ENCODE data around the gene MS4A2.
"Not testable (repeated sequence)": the region's sequence is repeated elsewhere in the genome, so short reads cannot be mapped to it uniquely, and the experiment has no call there.

The MS4A2 gene

GRCh38 chr11:60108631-60109030 lies 20.2 kb downstream of the MS4A2 start:
- H3K4me1 ChIP-seq (ENCODE audit: control insufficient read depth, insufficient read depth, low read length); H3K27me3 ChIP-seq (ENCODE audit: control insufficient read depth, insufficient read depth, low read length); H3K9ac ChIP-seq (ENCODE audit: low read depth, low read length); H3K4me3 ChIP-seq (ENCODE audit: low read depth, low read length); H3K9me3 ChIP-seq (ENCODE audit: control insufficient read depth, insufficient read depth, low read length); H3K36me3 ChIP-seq (ENCODE audit: control insufficient read depth, insufficient read depth, low read length): not testable (repeated sequence)

DNA sequence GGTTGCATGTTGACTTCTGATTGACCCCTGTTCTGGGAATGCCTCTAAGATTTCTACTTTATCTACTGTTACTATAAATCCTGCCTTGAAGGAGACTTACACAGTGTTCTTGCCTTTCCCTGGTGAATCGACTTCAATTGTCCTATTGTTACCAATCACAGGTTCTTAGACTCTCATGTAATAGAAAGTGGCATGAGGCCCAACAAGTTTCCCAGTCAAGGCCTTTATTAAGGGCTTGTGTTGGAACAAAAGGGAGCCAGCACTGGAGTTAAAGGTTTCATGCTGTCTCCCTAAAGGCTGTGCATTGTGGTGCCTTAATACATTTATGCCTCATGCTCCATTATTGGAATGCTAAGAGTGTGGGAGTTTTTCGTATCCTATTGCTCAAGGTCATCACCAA lies 23.3 kb downstream of the MS4A2 start:
- Histone ChIP-seq H3K27me3 (ENCODE audit: control insufficient read depth, insufficient read depth, low read length) (no peaks in the 10 kb centered on the region), H3K36me3 (ENCODE audit: control insufficient read depth, insufficient read depth, low read length) (no peaks in the 10 kb centered on the region), H3K4me1 (ENCODE audit: control insufficient read depth, insufficient read depth, low read length) (no peaks in the 10 kb centered on the region), H3K4me3 (ENCODE audit: low read depth, low read length) (no peak overlapping the region), H3K9me3 (ENCODE audit: control insufficient read depth, insufficient read depth, low read length) (no peaks in the 10 kb centered on the region), H3K9ac (ENCODE audit: low read depth, low read length) (no peak overlapping the region)

DNA sequence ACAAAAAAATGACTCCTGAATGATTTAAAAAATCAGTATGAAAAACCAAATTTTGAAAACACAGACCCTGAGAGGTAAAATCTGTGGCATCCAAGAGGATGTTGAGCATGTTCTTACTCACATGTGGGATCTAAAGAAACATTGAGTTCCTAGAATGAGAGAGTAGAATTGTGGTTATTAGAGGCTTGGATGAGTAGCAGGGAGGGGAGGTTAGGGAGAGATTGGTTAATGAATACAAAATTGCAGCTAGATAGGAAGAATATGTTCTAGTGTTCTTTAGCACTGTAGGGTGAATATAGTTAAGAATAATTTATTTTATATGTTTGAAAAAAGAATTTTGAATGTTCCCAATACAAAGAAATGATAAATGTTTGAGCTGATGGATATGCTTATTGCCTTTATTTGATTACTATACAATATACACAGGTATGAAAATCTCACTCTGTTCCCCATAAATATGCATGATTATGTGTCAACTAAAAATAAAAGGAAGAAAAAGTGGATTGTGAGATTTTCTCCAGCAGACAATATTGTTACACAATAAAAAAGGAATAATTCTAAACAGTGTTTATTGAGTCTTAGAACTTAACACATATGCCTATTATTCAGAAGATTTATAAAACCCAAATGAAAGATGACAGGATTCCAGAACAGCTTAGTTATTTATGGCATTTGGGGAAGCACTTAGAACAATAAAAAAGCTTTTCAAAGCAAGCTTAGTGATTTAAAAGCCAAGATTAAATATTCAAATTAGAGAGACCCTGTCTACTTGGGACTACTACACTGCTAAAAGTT lies 28.7 kb downstream of the MS4A2 start:
- Histone ChIP-seq H3K9me3 (ENCODE audit: control insufficient read depth, insufficient read depth, low read length) (no peaks in the 10 kb centered on the region), H3K36me3 (ENCODE audit: control insufficient read depth, insufficient read depth, low read length) (no peaks in the 10 kb centered on the region), H3K27me3 (ENCODE audit: control insufficient read depth, insufficient read depth, low read length) (no peaks in the 10 kb centered on the region), H3K4me1 (ENCODE audit: control insufficient read depth, insufficient read depth, low read length) (peaks cover 6% of the 10 kb centered on the region), H3K9ac (ENCODE audit: low read depth, low read length) (no peak overlapping the region), H3K4me3 (ENCODE audit: low read depth, low read length) (no peak overlapping the region)

DNA sequence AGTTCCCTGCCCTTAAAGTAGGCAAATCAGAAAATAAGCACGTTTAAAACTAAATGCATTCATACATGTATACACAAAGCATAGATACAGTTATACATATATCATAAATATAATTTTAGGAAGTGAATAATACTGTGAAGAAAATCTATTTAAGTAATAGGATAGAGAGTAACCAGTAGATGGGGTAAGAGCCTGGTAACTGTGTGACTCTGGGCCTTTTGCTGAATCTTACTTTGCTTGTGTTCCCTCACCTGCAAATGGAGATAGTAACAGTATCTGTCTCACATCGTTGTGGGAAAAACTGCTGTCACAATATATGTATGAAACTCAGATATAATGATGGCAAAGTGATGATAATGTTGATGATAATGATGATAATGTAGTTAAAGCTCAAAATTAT lies 29.9 kb downstream of the MS4A2 start:
- Histone ChIP-seq H3K9ac (ENCODE audit: low read depth, low read length) (no peak overlapping the region), H3K4me1 (ENCODE audit: control insufficient read depth, insufficient read depth, low read length) (peaks cover 6% of the 10 kb centered on the region), H3K27me3 (ENCODE audit: control insufficient read depth, insufficient read depth, low read length) (no peaks in the 10 kb centered on the region), H3K36me3 (ENCODE audit: control insufficient read depth, insufficient read depth, low read length) (no peaks in the 10 kb centered on the region), H3K9me3 (ENCODE audit: control insufficient read depth, insufficient read depth, low read length) (no peaks in the 10 kb centered on the region), H3K4me3 (ENCODE audit: low read depth, low read length) (no peak overlapping the region)

- Histone ChIP-seq H3K9me3 (ENCODE audit: control insufficient read depth, insufficient read depth, low read length) (no peaks in the 10 kb centered on the region), H3K4me1 (ENCODE audit: control insufficient read depth, insufficient read depth, low read length) (peaks cover 6% of the 10 kb centered on the region), H3K27me3 (ENCODE audit: control insufficient read depth, insufficient read depth, low read length) (no peaks in the 10 kb centered on the region), H3K4me3 (ENCODE audit: low read depth, low read length) (no peak overlapping the region), H3K36me3 (ENCODE audit: control insufficient read depth, insufficient read depth, low read length) (no peaks in the 10 kb centered on the region), H3K9ac (ENCODE audit: low read depth, low read length) (no peak overlapping the region)
These were observed 31.2 kb downstream of the MS4A2 start for GRCh38 chr11:60119710-60120109.

- Histone ChIP-seq H3K9me3 (ENCODE audit: control insufficient read depth, insufficient read depth, low read length) (no peaks in the 10 kb centered on the region), H3K27me3 (ENCODE audit: control insufficient read depth, insufficient read depth, low read length) (no peaks in the 10 kb centered on the region), H3K4me1 (ENCODE audit: control insufficient read depth, insufficient read depth, low read length) (peaks cover 6% of the 10 kb centered on the region), H3K4me3 (ENCODE audit: low read depth, low read length) (no peak overlapping the region), H3K36me3 (ENCODE audit: control insufficient read depth, insufficient read depth, low read length) (no peaks in the 10 kb centered on the region), H3K9ac (ENCODE audit: low read depth, low read length) (no peak overlapping the region)
These were observed 32.8 kb downstream of the MS4A2 start for GRCh38 chr11:60121264-60121663.

- H3K9me3 ChIP-seq (ENCODE audit: control insufficient read depth, insufficient read depth, low read length) = no peaks in the 10 kb centered on the region
- no peaks in the 10 kb centered on the region for H3K27me3 ChIP-seq (ENCODE audit: control insufficient read depth, insufficient read depth, low read length)
- H3K36me3 ChIP-seq (ENCODE audit: control insufficient read depth, insufficient read depth, low read length) = no peaks in the 10 kb centered on the region
- H3K4me1 ChIP-seq (ENCODE audit: control insufficient read depth, insufficient read depth, low read length) = peaks cover 6% of the 10 kb centered on the region
- H3K9ac ChIP-seq (ENCODE audit: low read depth, low read length) = no peak overlapping the region
- no peak overlapping the region for H3K4me3 ChIP-seq (ENCODE audit: low read depth, low read length)
These were observed 34.1 kb downstream of the MS4A2 start for GRCh38 chr11:60122414-60123036.

- Histone ChIP-seq H3K36me3 (ENCODE audit: control insufficient read depth, insufficient read depth, low read length) (no peaks in the 10 kb centered on the region), H3K9me3 (ENCODE audit: control insufficient read depth, insufficient read depth, low read length) (no peaks in the 10 kb centered on the region), H3K27me3 (ENCODE audit: control insufficient read depth, insufficient read depth, low read length) (no peaks in the 10 kb centered on the region), H3K9ac (ENCODE audit: low read depth, low read length) (no peak overlapping the region), H3K4me3 (ENCODE audit: low read depth, low read length) (no peak overlapping the region), H3K4me1 (ENCODE audit: control insufficient read depth, insufficient read depth, low read length) (peaks cover 6% of the 10 kb centered on the region)
These were observed 36.5 kb downstream of the MS4A2 start for GRCh38 chr11:60124802-60125432.

DNA sequence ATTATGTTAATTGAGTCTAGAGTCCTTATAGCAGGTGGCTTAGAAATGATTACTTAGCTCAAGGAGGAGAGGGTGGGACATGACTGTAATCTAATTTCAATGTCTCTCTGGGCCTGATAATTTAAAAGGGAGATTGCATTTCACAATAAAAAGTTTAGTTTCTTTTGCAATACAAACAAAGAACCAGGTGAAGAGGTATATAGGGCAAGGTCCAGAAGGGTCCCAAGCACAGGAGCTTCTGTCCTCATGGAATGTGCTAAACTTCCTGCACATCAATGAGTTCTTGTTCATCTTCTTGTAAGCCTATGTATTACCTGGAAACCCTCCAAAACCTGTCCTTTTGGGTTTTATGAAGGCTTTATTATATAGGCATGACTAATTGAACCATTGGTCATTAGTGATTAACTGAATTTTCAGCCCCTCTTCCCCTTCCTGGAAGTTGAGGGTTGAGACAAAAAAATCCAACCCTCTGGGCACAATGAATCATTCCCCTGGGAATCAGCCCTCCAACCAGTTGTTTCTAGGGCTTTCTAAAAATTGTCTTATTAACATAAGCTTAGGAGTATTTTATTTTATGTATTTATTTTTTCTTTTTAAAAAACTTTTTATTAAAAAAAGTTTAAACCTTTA lies 37.6 kb downstream of the MS4A2 start:
- Histone ChIP-seq H3K27me3 (ENCODE audit: control insufficient read depth, insufficient read depth, low read length) (no peaks in the 10 kb centered on the region), H3K9me3 (ENCODE audit: control insufficient read depth, insufficient read depth, low read length) (no peaks in the 10 kb centered on the region), H3K36me3 (ENCODE audit: control insufficient read depth, insufficient read depth, low read length) (no peaks in the 10 kb centered on the region), H3K4me1 (ENCODE audit: control insufficient read depth, insufficient read depth, low read length) (peaks cover under 1% of the 10 kb centered on the region), H3K4me3 (ENCODE audit: low read depth, low read length) (no peak overlapping the region), H3K9ac (ENCODE audit: low read depth, low read length) (no peak overlapping the region)

DNA sequence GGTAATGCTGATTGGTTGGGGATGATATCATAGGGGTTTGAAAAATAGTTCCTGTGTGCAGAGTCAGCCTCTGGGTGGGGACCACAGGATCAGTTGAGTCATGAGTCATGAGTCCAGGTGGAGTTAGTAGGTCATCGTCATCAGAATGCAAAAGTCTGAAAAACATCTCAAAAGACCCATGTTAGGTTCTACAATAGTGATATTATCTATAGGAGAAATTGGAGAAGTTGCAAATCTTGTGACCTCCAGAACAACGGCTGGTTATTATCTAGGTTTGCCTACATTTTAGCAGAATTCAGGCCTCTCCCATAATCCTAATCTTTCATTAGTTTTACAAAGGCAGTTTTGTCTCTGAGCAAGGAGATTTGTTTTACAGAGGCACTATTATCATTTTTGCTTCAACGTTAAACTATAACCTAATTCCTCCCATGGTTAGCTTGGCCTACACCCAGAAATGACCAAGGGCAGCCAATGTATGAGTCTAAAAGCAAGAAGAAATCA lies 38.9 kb downstream of the MS4A2 start:
- Histone ChIP-seq H3K36me3 (ENCODE audit: control insufficient read depth, insufficient read depth, low read length) (no peaks in the 10 kb centered on the region), H3K4me1 (ENCODE audit: control insufficient read depth, insufficient read depth, low read length) (no peaks in the 10 kb centered on the region), H3K9me3 (ENCODE audit: control insufficient read depth, insufficient read depth, low read length) (no peaks in the 10 kb centered on the region), H3K4me3 (ENCODE audit: low read depth, low read length) (no peak overlapping the region), H3K9ac (ENCODE audit: low read depth, low read length) (no peak overlapping the region), H3K27me3 (ENCODE audit: control insufficient read depth, insufficient read depth, low read length) (no peaks in the 10 kb centered on the region)

- H3K9me3 ChIP-seq (ENCODE audit: control insufficient read depth, insufficient read depth, low read length) = no peaks in the 10 kb centered on the region
- no peaks in the 10 kb centered on the region for H3K27me3 ChIP-seq (ENCODE audit: control insufficient read depth, insufficient read depth, low read length)
- no peaks in the 10 kb centered on the region for H3K4me1 ChIP-seq (ENCODE audit: control insufficient read depth, insufficient read depth, low read length)
- H3K4me3 ChIP-seq (ENCODE audit: low read depth, low read length) = no peak overlapping the region
- no peak overlapping the region for H3K9ac ChIP-seq (ENCODE audit: low read depth, low read length)
- no peaks in the 10 kb centered on the region for H3K36me3 ChIP-seq (ENCODE audit: control insufficient read depth, insufficient read depth, low read length)
These were observed 39.9 kb downstream of the MS4A2 start for GRCh38 chr11:60128376-60128775.

Measured in iPS-15b (cell line).